Chondrocyte (in vitro differentiated cells): ENCODE data around the gene CEP72. TPM values are rescaled to one million over a fixed set of nuclear protein-coding genes. Genes with fewer than 3 reads are reported as not detected.
A peak's percentile ranks its signal among the peaks of the same experiment; 100 is the strongest.

Experiments
- DNase-seq: peaks from one replicate; pipeline ENCODE4 v3.0.0; 2021; ENCODE audit warnings: mixed read lengths, low spot score
- H3K27ac Mint-ChIP-seq: one replicate; pipeline ENCODE4 v1.8.0; 2021; ENCODE audit warnings: mild to moderate bottlenecking, moderate library complexity, mixed read lengths; ENCODE audit not compliant: unreplicated experiment
- H3K27me3 Mint-ChIP-seq: 2 replicates; pipeline ENCODE4 v1.8.0; 2021; ENCODE audit warnings: low read depth, mixed read lengths
- H3K36me3 Mint-ChIP-seq: 2 replicates; pipeline ENCODE4 v1.8.0; 2021; ENCODE audit warnings: low read depth, mixed read lengths
- H3K4me1 Mint-ChIP-seq: 2 replicates; pipeline ENCODE4 v1.8.0; 2021; ENCODE audit warnings: low read depth, mild to moderate bottlenecking, mixed read lengths
- H3K4me3 Mint-ChIP-seq: one replicate; pipeline ENCODE4 v1.8.0; 2021; ENCODE audit warnings: mild to moderate bottlenecking, moderate library complexity, mixed read lengths; ENCODE audit not compliant: unreplicated experiment
- H3K9me3 Mint-ChIP-seq: 2 replicates; pipeline ENCODE4 v1.8.0; 2021; ENCODE audit warnings: low read depth, mixed read lengths
- total RNA-seq: library from RNA; stranded (reverse); gene quantifications from 3 replicates; pipeline ENCODE4 v1.2.1, GENCODE V29; 2021
- TF ChIP-seq, protein P1 (sequence below): fragments of 200-600 bp; sonication (generic); IDR thresholded peaks from 2 replicates; pipeline ENCODE4 v1.5.0; 2021; ENCODE audit warnings: antibody characterized with exemption, mild to moderate bottlenecking, moderate library complexity

Gene CEP72
- total RNA-seq, 1 donor from 2014 or later, result 3.3 TPM

DNA sequence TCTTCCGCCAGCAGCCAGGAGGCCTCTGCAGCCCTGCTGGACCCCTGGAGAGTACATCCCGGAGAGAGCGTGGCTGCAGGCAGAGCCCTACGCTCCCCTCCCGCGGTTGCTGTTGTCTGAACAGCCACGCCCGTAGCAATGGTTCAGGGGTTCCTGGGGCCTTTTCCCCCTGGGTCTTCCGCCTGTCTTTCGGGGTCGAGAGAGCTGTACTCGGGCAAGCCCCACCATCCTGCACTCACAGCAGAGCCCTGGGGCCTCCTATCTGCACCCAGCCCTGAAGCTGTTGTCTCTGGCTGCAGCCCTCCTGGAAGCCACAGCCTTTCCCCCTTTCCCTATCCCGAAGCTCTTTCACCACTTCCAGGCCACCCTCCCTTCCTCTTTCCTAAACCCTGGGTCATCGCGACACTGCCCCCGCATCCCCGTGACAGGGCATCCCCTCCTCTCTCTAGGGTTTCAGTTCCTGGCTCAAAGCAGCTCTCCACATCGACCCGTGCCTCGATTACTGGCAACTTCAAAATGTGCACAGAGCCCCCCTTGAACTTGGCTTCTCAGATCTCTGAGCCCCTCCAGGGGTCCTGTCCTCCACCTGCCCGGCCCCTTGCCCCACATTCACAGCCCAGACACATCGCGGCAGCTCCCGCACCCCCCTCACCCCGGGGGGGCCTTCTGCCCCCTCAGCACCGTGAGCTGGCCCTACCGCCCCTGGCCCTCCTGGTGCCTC, 43.9 kb upstream of the CEP72 start:
- H3K9me3 Mint-ChIP-seq, result peaks cover 12% of the 10 kb centered on the region
- H3K4me1 Mint-ChIP-seq, result peaks cover 5% of the 10 kb centered on the region
- H3K27me3 Mint-ChIP-seq, result peaks cover 20% of the 10 kb centered on the region
- TF ChIP-seq, protein P1, sequence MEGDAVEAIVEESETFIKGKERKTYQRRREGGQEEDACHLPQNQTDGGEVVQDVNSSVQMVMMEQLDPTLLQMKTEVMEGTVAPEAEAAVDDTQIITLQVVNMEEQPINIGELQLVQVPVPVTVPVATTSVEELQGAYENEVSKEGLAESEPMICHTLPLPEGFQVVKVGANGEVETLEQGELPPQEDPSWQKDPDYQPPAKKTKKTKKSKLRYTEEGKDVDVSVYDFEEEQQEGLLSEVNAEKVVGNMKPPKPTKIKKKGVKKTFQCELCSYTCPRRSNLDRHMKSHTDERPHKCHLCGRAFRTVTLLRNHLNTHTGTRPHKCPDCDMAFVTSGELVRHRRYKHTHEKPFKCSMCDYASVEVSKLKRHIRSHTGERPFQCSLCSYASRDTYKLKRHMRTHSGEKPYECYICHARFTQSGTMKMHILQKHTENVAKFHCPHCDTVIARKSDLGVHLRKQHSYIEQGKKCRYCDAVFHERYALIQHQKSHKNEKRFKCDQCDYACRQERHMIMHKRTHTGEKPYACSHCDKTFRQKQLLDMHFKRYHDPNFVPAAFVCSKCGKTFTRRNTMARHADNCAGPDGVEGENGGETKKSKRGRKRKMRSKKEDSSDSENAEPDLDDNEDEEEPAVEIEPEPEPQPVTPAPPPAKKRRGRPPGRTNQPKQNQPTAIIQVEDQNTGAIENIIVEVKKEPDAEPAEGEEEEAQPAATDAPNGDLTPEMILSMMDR, result no peak
- peaks cover 4% of the 10 kb centered on the region for H3K36me3 Mint-ChIP-seq
- H3K27ac Mint-ChIP-seq, result no peak overlapping the region
- DNase-seq, result peak; percentile 77
- no peak overlapping the region for H3K4me3 Mint-ChIP-seq

- TF ChIP-seq, protein P1, result no peak
- DNase-seq, result peak; percentile 68
- Mint-ChIP-seq H3K27ac (no peak overlapping the region), H3K9me3 (peaks cover 12% of the 10 kb centered on the region), H3K4me1 (peaks cover 5% of the 10 kb centered on the region), H3K27me3 (peaks cover 20% of the 10 kb centered on the region), H3K36me3 (peaks cover 4% of the 10 kb centered on the region), H3K4me3 (no peak overlapping the region)
Observed at GRCh38 chr5:568809-569208, 43.3 kb upstream of the CEP72 start.

- peak; percentile 72 for DNase-seq
- TF ChIP-seq, protein P1, result no peak
- no peak overlapping the region for H3K4me3 Mint-ChIP-seq
- peaks cover 12% of the 10 kb centered on the region for H3K9me3 Mint-ChIP-seq
- H3K4me1 Mint-ChIP-seq, result peaks cover 5% of the 10 kb centered on the region
- H3K27ac Mint-ChIP-seq, result no peak overlapping the region
- H3K27me3 Mint-ChIP-seq, result peaks cover 20% of the 10 kb centered on the region
- peaks cover 4% of the 10 kb centered on the region for H3K36me3 Mint-ChIP-seq
Observed at GRCh38 chr5:569358-569867, 42.7 kb upstream of the CEP72 start.

GRCh38 chr5:569868-570361, 42.2 kb upstream of the CEP72 start:
- Mint-ChIP-seq H3K36me3 (peaks cover 4% of the 10 kb centered on the region), H3K27ac (no peak overlapping the region), H3K4me3 (no peak overlapping the region), H3K27me3 (peaks cover 20% of the 10 kb centered on the region), H3K9me3 (peaks cover 12% of the 10 kb centered on the region), H3K4me1 (peaks cover 5% of the 10 kb centered on the region)
- peak; percentile 79 for DNase-seq
- TF ChIP-seq, protein P1, result no peak

DNA sequence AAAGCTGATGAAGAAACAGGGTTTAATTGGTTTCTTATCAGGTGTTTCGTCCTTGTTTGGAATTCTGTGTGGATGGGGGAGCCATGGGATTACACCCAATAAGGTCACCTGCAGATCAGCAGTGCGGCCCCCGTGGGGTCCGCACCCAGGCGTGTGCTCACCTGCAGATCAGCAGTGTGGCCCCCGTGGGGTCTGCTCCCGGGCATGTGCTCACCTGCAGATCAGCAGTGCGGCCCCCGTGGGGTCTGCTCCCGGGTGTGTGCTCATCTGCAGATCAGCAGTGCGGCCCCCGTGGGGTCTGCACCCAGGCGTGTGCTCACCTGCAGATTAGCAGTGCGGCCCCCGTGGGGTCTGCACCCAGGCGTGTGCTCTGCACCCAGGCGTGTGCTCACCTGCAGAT, 41.7 kb upstream of the CEP72 start:
- Mint-ChIP-seq H3K9me3 (peaks cover 16% of the 10 kb centered on the region), H3K4me1 (peaks cover 5% of the 10 kb centered on the region), H3K4me3 (no peak overlapping the region), H3K27me3 (peaks cover 24% of the 10 kb centered on the region), H3K27ac (no peak overlapping the region), H3K36me3 (peaks cover 7% of the 10 kb centered on the region)
- TF ChIP-seq, protein P1, result no peak
- DNase-seq, result peak; percentile 46
